HepG2 (cell line): ENCODE measurements around the gene SYP. TPM values are rescaled to one million over a fixed set of nuclear protein-coding genes. Genes with fewer than 3 reads are reported as not detected.

Experiments used
- ESRRA ChIP-seq: sonication (generic); formaldehyde crosslinking; IDR thresholded peaks from 2 replicates; pipeline ENCODE4 v1.5.1; 2020; ENCODE audit warnings: mild to moderate bottlenecking, low read depth, missing genetic modification reagents
- FOXA1 ChIP-seq, 2 experiments: fragments of 450-650 bp in 1 of 2; sonication (generic) in 1 of 2; formaldehyde crosslinking in 1 of 2; IDR thresholded peaks; 2 replicates each; pipeline versions ENCODE4 v1.4.0 to v1.6.1; 2016 to 2020; ENCODE audit warnings: missing genetic modification reagents in 1 of 2
- GFI1 ChIP-seq: sonication (generic); formaldehyde crosslinking; IDR thresholded peaks from 2 replicates; pipeline ENCODE4 v1.5.0; 2020; ENCODE audit warnings: missing genetic modification reagents, mild to moderate bottlenecking, borderline replicate concordance
- GLI4 ChIP-seq: sonication (generic); formaldehyde crosslinking; IDR thresholded peaks from 2 replicates; pipeline ENCODE4 v1.5.1; 2020; ENCODE audit warnings: missing genetic modification reagents, mild to moderate bottlenecking, moderate library complexity, borderline replicate concordance
- HES4 ChIP-seq: sonication (generic); formaldehyde crosslinking; IDR thresholded peaks from 2 replicates; pipeline ENCODE4 v1.9.0; 2021; ENCODE audit warnings: mild to moderate bottlenecking, missing genetic modification reagents, borderline replicate concordance
- HMGA1 ChIP-seq: sonication (generic); formaldehyde crosslinking; conservative IDR thresholded peaks from 2 replicates; pipeline ENCODE4 v1.4.0; 2020; ENCODE audit warnings: missing genetic modification reagents
- MAZ ChIP-seq, 2 experiments: sonication (generic) in 1 of 2; formaldehyde crosslinking in 1 of 2; IDR thresholded peaks; 2 replicates each; pipeline versions ENCODE4 v1.5.0 to v1.6.1; 2012 to 2020; ENCODE audit warnings: low read depth in 2 of 2, mild to moderate bottlenecking in 2 of 2, borderline replicate concordance in 1 of 2, improper control_type of control experiment in 1 of 2, low read length in 1 of 2, missing genetic modification reagents in 1 of 2, moderate library complexity in 1 of 2
- NCOA2 ChIP-seq: sonication (generic); formaldehyde crosslinking; IDR thresholded peaks from 2 replicates; pipeline ENCODE4 v1.8.0; 2022; ENCODE audit warnings: inconsistent platforms
- PTBP1 ChIP-seq: fragments of 200-400 bp; formaldehyde crosslinking; IDR thresholded peaks from 2 replicates; pipeline ENCODE4 v1.6.1; 2018; ENCODE audit warnings: low read length, low read depth; ENCODE audit not compliant: poor library complexity, severe bottlenecking
- SMARCC2 ChIP-seq: fragments of 450-650 bp; IDR thresholded peaks from 2 replicates; pipeline ENCODE4 v1.6.1; 2017; ENCODE audit warnings: antibody characterized with exemption, mild to moderate bottlenecking
- SYNCRIP ChIP-seq: fragments of 200-400 bp; formaldehyde crosslinking; IDR thresholded peaks from 2 replicates; pipeline ENCODE4 v1.6.1; 2018; ENCODE audit warnings: mild to moderate bottlenecking, low read depth, low read length; ENCODE audit not compliant: insufficient read depth
- ZNF382 ChIP-seq: sonication (generic); formaldehyde crosslinking; IDR thresholded peaks from 2 replicates; pipeline ENCODE4 v1.5.0; 2020; ENCODE audit warnings: missing genetic modification reagents, mild to moderate bottlenecking, borderline replicate concordance
- ZNF564 ChIP-seq: sonication (generic); formaldehyde crosslinking; IDR thresholded peaks from 2 replicates; pipeline ENCODE4 v1.8.1; 2023; ENCODE audit warnings: mild to moderate bottlenecking, missing genetic modification reagents
- ZNF589 ChIP-seq: sonication (generic); formaldehyde crosslinking; conservative IDR thresholded peaks from 2 replicates; pipeline ENCODE4 v1.8.0; 2022; ENCODE audit warnings: mild to moderate bottlenecking, moderate library complexity, missing genetic modification reagents
- ZNF788 ChIP-seq: sonication (generic); formaldehyde crosslinking; IDR thresholded peaks from 2 replicates; pipeline ENCODE4 v1.5.0; 2020; ENCODE audit warnings: mild to moderate bottlenecking, missing genetic modification reagents, borderline replicate concordance
- polyA plus RNA-seq, 8 experiments: library from polyadenylated mRNA; depleted of rRNA in 3 of 8; stranded (reverse) in 7 of 8; unstranded in 1 of 8; fragments of >200 nt; fragmentation: Illumina TruSeq in 4 of 8; extraction: Trizol in 4 of 8; gene quantifications; 2 replicates each; pipeline versions ENCODE4 v1.2.1 to v1.2.3, GENCODE V29; 2011 to 2016; ENCODE audit warnings: low read depth in 4 of 8, missing spikeins in 1 of 8, mixed read lengths in 1 of 8; ENCODE audit not compliant: insufficient read depth in 1 of 8
- total RNA-seq, 5 experiments: library from RNA; depleted of rRNA; stranded (reverse); fragments of >200 nt; fragmentation: Illumina TruSeq; extraction: Trizol; gene quantifications; 2 replicates each; pipeline ENCODE4 v1.2.3, GENCODE V29; 2016; ENCODE audit warnings: low read depth in 1 of 5
- TF ChIP-seq, protein P1 (sequence below): IDR thresholded peaks from 2 replicates; pipeline ENCODE4 v1.6.1; 2018; ENCODE audit warnings: missing genetic modification reagents, mild to moderate bottlenecking, missing compliant biosample characterization
- TF ChIP-seq, protein P2 (sequence below): sonication (generic); formaldehyde crosslinking; IDR thresholded peaks from 2 replicates; pipeline ENCODE4 v1.9.0; 2021; ENCODE audit warnings: missing genetic modification reagents, mild to moderate bottlenecking, borderline replicate concordance
- TF ChIP-seq, protein P3 (sequence below): IDR thresholded peaks from 2 replicates; pipeline ENCODE4 v1.6.1; 2012; ENCODE audit warnings: inconsistent platforms
- TF ChIP-seq, protein P4 (sequence below): sonication (generic); formaldehyde crosslinking; IDR thresholded peaks from 2 replicates; pipeline ENCODE4 v1.4.0; 2020; ENCODE audit warnings: missing genetic modification reagents, low read depth, mild to moderate bottlenecking, borderline replicate concordance
- TF ChIP-seq, protein P5 (sequence below): sonication (generic); formaldehyde crosslinking; IDR thresholded peaks from 2 replicates; pipeline ENCODE4 v1.8.0; 2022; ENCODE audit warnings: low read depth, missing genetic modification reagents
- TF ChIP-seq, protein P6 (sequence below): sonication (generic); formaldehyde crosslinking; IDR thresholded peaks from 2 replicates; pipeline ENCODE4 v1.4.0; 2020; ENCODE audit warnings: mild to moderate bottlenecking, low read depth, missing genetic modification reagents

Gene SYP
- total and polyA plus RNA-seq, 2 of the 13 experiments (the other 11 are each of a cell fraction or from before 2014, with no cell fraction given): 2.0 to 2.5 TPM

DNA sequence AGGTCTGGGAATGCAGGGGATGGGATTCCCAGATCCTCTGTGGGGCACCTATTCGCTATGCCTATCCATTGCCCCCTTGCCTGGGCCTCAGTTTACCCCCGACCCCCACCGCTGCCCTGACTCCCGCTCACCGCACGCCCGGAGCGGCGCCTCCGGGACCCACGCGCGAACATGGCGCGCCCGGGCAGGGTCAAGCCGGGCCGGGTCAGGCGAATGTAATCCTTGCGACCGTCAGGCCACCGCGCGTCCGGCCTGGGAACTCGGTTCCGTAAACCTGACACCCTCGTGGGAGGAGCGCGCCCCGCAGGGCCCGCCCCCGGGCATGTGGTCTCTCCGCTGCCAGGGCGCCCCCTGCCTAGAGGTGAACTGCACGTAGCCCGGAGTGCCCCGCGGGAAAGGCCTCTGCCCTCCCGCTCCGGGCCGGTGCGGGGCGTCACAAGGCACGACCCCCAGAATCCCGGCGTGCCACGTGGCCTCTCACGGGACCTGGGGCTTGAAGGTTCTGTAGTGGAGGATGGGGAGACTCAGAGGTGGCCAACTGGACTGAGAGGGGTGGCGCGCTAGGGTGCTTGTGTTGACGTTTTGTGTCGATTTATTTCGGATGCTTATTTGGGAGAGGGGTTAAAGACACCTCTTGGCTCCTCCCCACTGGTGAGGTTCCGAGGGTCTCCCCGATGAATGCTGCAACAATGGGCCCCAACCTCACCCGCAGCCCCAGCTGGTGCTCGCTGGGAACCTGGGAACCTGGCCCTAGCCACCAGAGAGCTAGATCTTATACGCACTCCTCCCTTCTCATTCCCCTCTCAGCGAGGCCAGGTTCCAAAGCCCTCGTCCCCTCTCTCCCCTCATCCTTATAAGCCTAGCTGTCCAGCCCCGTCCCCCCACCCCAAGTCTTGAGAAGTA is 13.6 kb downstream of the SYP start, which contains the start of gene PRICKLE3 (continued):
- TF ChIP-seq ZNF589 (no peak), ZNF564 (no peak), HES4 (CRISPR knock-in tag) (no peak), SMARCC2 (no peak), NCOA2 (CRISPR knock-in tag) (no peak), MAZ (IDR thresholded peaks at IDR 0.05; ENCODE audit: borderline replicate concordance, low read depth, low read length) (peak; percentile 32; the same call in 1 of the 2 replicates), MAZ (CRISPR knock-in tag; IDR thresholded peaks at IDR 0.05; ENCODE audit: low read depth) (no peak), ZNF788 (CRISPR knock-in tag) (peak; percentile 77; the same call in 1 of the 2 replicates), GFI1 (CRISPR knock-in tag) (peak; percentile 26; the same call in 1 of the 2 replicates), ZNF382 (no peak), PTBP1 (no peak), SYNCRIP (no peak), GLI4 (CRISPR knock-in tag) (no peak), ESRRA (CRISPR knock-in tag) (no peak), HMGA1 (CRISPR knock-in tag) (no peak), FOXA1 (IDR thresholded peaks at IDR 0.05) (no peak), FOXA1 (CRISPR knock-in tag; IDR thresholded peaks at IDR 0.05) (no peak)
- TF ChIP-seq, protein P1, sequence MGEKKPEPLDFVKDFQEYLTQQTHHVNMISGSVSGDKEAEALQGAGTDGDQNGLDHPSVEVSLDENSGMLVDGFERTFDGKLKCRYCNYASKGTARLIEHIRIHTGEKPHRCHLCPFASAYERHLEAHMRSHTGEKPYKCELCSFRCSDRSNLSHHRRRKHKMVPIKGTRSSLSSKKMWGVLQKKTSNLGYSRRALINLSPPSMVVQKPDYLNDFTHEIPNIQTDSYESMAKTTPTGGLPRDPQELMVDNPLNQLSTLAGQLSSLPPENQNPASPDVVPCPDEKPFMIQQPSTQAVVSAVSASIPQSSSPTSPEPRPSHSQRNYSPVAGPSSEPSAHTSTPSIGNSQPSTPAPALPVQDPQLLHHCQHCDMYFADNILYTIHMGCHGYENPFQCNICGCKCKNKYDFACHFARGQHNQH: no peak
- TF ChIP-seq, protein P2, sequence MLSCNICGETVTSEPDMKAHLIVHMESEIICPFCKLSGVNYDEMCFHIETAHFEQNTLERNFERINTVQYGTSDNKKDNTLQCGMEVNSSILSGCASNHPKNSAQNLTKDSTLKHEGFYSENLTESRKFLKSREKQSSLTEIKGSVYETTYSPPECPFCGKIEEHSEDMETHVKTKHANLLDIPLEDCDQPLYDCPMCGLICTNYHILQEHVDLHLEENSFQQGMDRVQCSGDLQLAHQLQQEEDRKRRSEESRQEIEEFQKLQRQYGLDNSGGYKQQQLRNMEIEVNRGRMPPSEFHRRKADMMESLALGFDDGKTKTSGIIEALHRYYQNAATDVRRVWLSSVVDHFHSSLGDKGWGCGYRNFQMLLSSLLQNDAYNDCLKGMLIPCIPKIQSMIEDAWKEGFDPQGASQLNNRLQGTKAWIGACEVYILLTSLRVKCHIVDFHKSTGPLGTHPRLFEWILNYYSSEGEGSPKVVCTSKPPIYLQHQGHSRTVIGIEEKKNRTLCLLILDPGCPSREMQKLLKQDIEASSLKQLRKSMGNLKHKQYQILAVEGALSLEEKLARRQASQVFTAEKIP (CRISPR knock-in tag): no peak
- TF ChIP-seq, protein P3, sequence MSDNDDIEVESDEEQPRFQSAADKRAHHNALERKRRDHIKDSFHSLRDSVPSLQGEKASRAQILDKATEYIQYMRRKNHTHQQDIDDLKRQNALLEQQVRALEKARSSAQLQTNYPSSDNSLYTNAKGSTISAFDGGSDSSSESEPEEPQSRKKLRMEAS: peak; percentile 80
- TF ChIP-seq, protein P4, sequence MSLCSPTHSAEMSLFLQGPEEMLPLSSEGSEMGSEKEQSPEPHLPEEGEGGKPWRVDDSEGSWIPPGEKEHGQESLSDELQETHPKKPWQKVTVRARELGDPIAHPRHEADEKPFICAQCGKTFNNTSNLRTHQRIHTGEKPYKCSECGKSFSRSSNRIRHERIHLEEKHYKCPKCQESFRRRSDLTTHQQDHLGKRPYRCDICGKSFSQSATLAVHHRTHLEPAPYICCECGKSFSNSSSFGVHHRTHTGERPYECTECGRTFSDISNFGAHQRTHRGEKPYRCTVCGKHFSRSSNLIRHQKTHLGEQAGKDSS: peak; percentile 23; the same call in 1 of the 2 replicates
- TF ChIP-seq, protein P5, sequence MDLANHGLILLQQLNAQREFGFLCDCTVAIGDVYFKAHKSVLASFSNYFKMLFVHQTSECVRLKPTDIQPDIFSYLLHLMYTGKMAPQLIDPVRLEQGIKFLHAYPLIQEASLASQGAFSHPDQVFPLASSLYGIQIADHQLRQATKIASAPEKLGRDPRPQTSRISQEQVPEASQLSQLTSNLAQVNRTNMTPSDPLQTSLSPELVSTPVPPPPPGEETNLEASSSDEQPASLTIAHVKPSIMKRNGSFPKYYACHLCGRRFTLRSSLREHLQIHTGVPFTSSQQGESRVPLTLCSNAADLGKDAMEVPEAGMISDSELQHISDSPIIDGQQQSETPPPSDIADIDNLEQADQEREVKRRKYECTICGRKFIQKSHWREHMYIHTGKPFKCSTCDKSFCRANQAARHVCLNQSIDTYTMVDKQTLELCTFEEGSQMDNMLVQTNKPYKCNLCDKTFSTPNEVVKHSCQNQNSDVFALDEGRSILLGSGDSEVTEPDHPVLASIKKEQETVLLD (CRISPR knock-in tag): no peak
- TF ChIP-seq, protein P6, sequence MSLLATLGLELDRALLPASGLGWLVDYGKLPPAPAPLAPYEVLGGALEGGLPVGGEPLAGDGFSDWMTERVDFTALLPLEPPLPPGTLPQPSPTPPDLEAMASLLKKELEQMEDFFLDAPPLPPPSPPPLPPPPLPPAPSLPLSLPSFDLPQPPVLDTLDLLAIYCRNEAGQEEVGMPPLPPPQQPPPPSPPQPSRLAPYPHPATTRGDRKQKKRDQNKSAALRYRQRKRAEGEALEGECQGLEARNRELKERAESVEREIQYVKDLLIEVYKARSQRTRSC: no peak
